Spinal cord (tissue), 10 donors: Measurements from ENCODE around the gene TMEM150C. TPM values are rescaled to one million over a fixed set of nuclear protein-coding genes. Genes with fewer than 3 reads are reported as not detected.
"Not testable (repeated sequence)": the region's sequence is repeated elsewhere in the genome, so short reads cannot be mapped to it uniquely, and the experiment has no call there.

Source experiments
- DNase-seq, 6 donors: peaks; one replicate each; pipeline versions ENCODE4 v3.0.0 to v3.0.0-alpha.2; 2013 to 2015; ENCODE audit warnings: low spot score in 6 of 6, low read depth in 4 of 6
- H3K27ac ChIP-seq: one replicate; pipeline ENCODE4 v1.5.1; 2013; ENCODE audit warnings: low read depth, low read length, control low read depth
- H3K27me3 ChIP-seq: one replicate; pipeline ENCODE4 v1.6.1; 2013; ENCODE audit warnings: low read length; ENCODE audit not compliant: control insufficient read depth, insufficient read depth
- H3K36me3 ChIP-seq: one replicate; pipeline ENCODE4 v1.6.1; 2013; ENCODE audit warnings: low read length; ENCODE audit not compliant: control insufficient read depth, insufficient read depth
- H3K4me1 ChIP-seq: one replicate; pipeline ENCODE4 v1.6.1; 2013; ENCODE audit warnings: low read length; ENCODE audit not compliant: control insufficient read depth, insufficient read depth
- H3K4me3 ChIP-seq: one replicate; pipeline ENCODE4 v1.5.1; 2013; ENCODE audit warnings: low read depth, low read length, control low read depth
- H3K9me3 ChIP-seq: one replicate; pipeline ENCODE4 v1.6.1; 2013; ENCODE audit warnings: low read length; ENCODE audit not compliant: control insufficient read depth, insufficient read depth
- WGBS: methylation state at CpG from one replicate; pipeline ENCODE4 v1.1.5; 2013; ENCODE audit warnings: missing lambda C conversion rate; ENCODE audit not compliant: insufficient coverage; 5-methylcytosine and 5-hydroxymethylcytosine counted together
- polyA plus RNA-seq, 2 donors: library from polyadenylated mRNA; unstranded; fragments of 120-200 nt; gene quantifications; one replicate each; pipeline ENCODE4 v1.2.1, GENCODE V29; 2013; ENCODE audit not compliant: insufficient read length in 2 of 2
- total RNA-seq, 2 donors: library from RNA; depleted of rRNA in 1 of 2; stranded (reverse); fragments of 120-200 nt in 1 of 2; fragments of >200 nt in 1 of 2; gene quantifications; one replicate each; pipeline versions ENCODE4 v1.2.3 to v1.2.4, GENCODE V29; 2013 to 2014
- donor health status: healthy.

Gene TMEM150C
- total and polyA plus RNA-seq, 4 donors = 16.8 to 30.1 (median 23.5) TPM

- Histone ChIP-seq H3K4me3 (no peak overlapping the region), H3K36me3 (no peaks in the 10 kb centered on the region), H3K27ac (no peak overlapping the region), H3K27me3 (no peaks in the 10 kb centered on the region), H3K4me1 (no peaks in the 10 kb centered on the region), H3K9me3 (no peaks in the 10 kb centered on the region)
- DNase-seq = no peak
- no CpG with 5 or more reads among the region's 3 CpGs for WGBS
These were observed 8.8 kb downstream of the TMEM150C start for GRCh38 chr4:82553020-82553419.

- Histone ChIP-seq H3K27me3 (no peaks in the 10 kb centered on the region), H3K4me3 (no peak overlapping the region), H3K27ac (no peak overlapping the region), H3K4me1 (no peaks in the 10 kb centered on the region), H3K9me3 (no peaks in the 10 kb centered on the region), H3K36me3 (no peaks in the 10 kb centered on the region)
- 80% methylated on average over 1 of the region's 2 CpGs for whole genome bisulfite sequencing
- no peak for DNase-seq
These were observed 10.1 kb downstream of the TMEM150C start for GRCh38 chr4:82551734-82552133.

GRCh38 chr4:82547850-82548249 is 13.9 kb downstream of the TMEM150C start:
- H3K4me3 ChIP-seq, H3K27me3 ChIP-seq, H3K9me3 ChIP-seq, H3K36me3 ChIP-seq, H3K4me1 ChIP-seq, DNase-seq, H3K27ac ChIP-seq: not testable (repeated sequence)
- WGBS = 60% methylated on average over 1 of the region's 3 CpGs

- no peak for DNase-seq
- Histone ChIP-seq H3K27me3 (no peaks in the 10 kb centered on the region), H3K27ac (no peak overlapping the region), H3K4me1 (no peaks in the 10 kb centered on the region), H3K36me3 (no peaks in the 10 kb centered on the region), H3K4me3 (no peak overlapping the region), H3K9me3 (no peaks in the 10 kb centered on the region)
- no CpG with 5 or more reads among the region's 1 CpG for WGBS
These were observed 18.7 kb downstream of the TMEM150C start for GRCh38 chr4:82543131-82543530.

GRCh38 chr4:82542642-82543041 is 19.1 kb downstream of the TMEM150C start:
- no peak for DNase-seq
- Histone ChIP-seq H3K4me3 (no peak overlapping the region), H3K36me3 (no peaks in the 10 kb centered on the region), H3K27me3 (no peaks in the 10 kb centered on the region), H3K4me1 (no peaks in the 10 kb centered on the region), H3K9me3 (no peaks in the 10 kb centered on the region), H3K27ac (no peak overlapping the region)
- WGBS = 80% methylated on average over 1 of the region's 3 CpGs

GRCh38 chr4:82529322-82529721 is 32.5 kb downstream of the TMEM150C start:
- Histone ChIP-seq H3K36me3 (no peaks in the 10 kb centered on the region), H3K4me3 (no peak overlapping the region), H3K9me3 (no peaks in the 10 kb centered on the region), H3K27me3 (no peaks in the 10 kb centered on the region), H3K4me1 (no peaks in the 10 kb centered on the region), H3K27ac (no peak overlapping the region)
- no peak for DNase-seq
- 94% methylated on average over 3 of the region's 3 CpGs for WGBS

- DNase-seq = no peak
- Histone ChIP-seq H3K36me3 (no peaks in the 10 kb centered on the region), H3K27me3 (no peaks in the 10 kb centered on the region), H3K4me3 (no peak overlapping the region), H3K9me3 (no peaks in the 10 kb centered on the region), H3K4me1 (no peaks in the 10 kb centered on the region), H3K27ac (no peak overlapping the region)
- 65% methylated on average over 3 of the region's 4 CpGs for WGBS
These were observed 32.9 kb downstream of the TMEM150C start for GRCh38 chr4:82528868-82529267.

- no peaks in the 10 kb centered on the region for H3K4me1 ChIP-seq
- 83% methylated on average over 2 of the region's 2 CpGs for WGBS
- H3K36me3 ChIP-seq = no peaks in the 10 kb centered on the region
- H3K27ac ChIP-seq = no peak overlapping the region
- no peaks in the 10 kb centered on the region for H3K9me3 ChIP-seq
- H3K27me3 ChIP-seq = no peaks in the 10 kb centered on the region
- no peak overlapping the region for H3K4me3 ChIP-seq
- no peak for DNase-seq
These were observed 33.7 kb downstream of the TMEM150C start for GRCh38 chr4:82528074-82528473.

- Histone ChIP-seq H3K9me3 (no peaks in the 10 kb centered on the region), H3K36me3 (no peaks in the 10 kb centered on the region), H3K4me3 (no peak overlapping the region), H3K27me3 (no peaks in the 10 kb centered on the region), H3K4me1 (no peaks in the 10 kb centered on the region), H3K27ac (no peak overlapping the region)
- 17% methylated on average over 1 of the region's 4 CpGs for WGBS
- DNase-seq = no peak
These were observed 36.4 kb downstream of the TMEM150C start for GRCh38 chr4:82525307-82525911.

- Histone ChIP-seq H3K27me3 (no peaks in the 10 kb centered on the region), H3K4me1 (no peaks in the 10 kb centered on the region), H3K27ac (no peak overlapping the region), H3K36me3 (no peaks in the 10 kb centered on the region), H3K4me3 (no peak overlapping the region), H3K9me3 (no peaks in the 10 kb centered on the region)
- WGBS = 72% methylated on average over 4 of the region's 6 CpGs
- DNase-seq = no peak
These were observed 37.1 kb downstream of the TMEM150C start for GRCh38 chr4:82524570-82525152.
